Peyer's patch (tissue), 4 donors: Measurements from ENCODE around the gene TNFSF13.

ENCODE experiments used
- POLR2A ChIP-seq, 2 donors: fragments of 450-650 bp; IDR thresholded peaks; one replicate each; pipeline ENCODE4 v1.5.1; 2017; ENCODE audit warnings: antibody characterized with exemption in 2 of 2, mild to moderate bottlenecking in 2 of 2, moderate library complexity in 2 of 2
- TF ChIP-seq, protein P1 (sequence below), 6 experiments: fragments of 450-650 bp in 4 of 6; fragments of 200-600 bp in 2 of 6; sonication (generic) in 1 of 6; IDR thresholded peaks; one replicate each; pipeline ENCODE4 v1.5.1; 2017 to 2019; ENCODE audit warnings: antibody characterized with exemption in 6 of 6, mild to moderate bottlenecking in 3 of 6, moderate library complexity in 1 of 6

DNA sequence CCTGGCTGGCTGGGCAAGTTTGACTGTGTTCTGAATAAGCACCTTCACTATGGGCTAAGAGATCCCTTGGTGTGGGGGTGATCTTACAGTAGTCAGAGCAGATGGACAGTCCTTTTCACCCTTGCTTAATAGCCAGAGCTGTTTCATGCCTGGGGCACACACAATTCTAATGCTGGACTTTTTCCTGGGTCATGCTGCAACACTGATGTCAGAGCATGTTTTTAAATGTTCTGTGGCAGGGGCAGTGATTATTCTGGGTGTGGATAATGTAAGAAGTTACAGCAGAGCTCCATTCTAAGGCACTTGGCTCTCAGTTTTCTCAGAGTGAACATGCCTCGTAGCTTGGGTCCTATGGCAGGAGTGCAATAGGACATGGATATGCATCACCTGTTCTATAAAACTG, 16.9 kb downstream of the TNFSF13 start:
- TF ChIP-seq POLR2A (IDR thresholded peaks at IDR 0.05), result no peak
- TF ChIP-seq, protein P1, sequence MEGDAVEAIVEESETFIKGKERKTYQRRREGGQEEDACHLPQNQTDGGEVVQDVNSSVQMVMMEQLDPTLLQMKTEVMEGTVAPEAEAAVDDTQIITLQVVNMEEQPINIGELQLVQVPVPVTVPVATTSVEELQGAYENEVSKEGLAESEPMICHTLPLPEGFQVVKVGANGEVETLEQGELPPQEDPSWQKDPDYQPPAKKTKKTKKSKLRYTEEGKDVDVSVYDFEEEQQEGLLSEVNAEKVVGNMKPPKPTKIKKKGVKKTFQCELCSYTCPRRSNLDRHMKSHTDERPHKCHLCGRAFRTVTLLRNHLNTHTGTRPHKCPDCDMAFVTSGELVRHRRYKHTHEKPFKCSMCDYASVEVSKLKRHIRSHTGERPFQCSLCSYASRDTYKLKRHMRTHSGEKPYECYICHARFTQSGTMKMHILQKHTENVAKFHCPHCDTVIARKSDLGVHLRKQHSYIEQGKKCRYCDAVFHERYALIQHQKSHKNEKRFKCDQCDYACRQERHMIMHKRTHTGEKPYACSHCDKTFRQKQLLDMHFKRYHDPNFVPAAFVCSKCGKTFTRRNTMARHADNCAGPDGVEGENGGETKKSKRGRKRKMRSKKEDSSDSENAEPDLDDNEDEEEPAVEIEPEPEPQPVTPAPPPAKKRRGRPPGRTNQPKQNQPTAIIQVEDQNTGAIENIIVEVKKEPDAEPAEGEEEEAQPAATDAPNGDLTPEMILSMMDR (IDR thresholded peaks at IDR 0.05), result no peak
